OCI-LY7 (cell line): ENCODE data around the gene HTRA2. TPM values are rescaled to one million over a fixed set of nuclear protein-coding genes. Genes with fewer than 3 reads are reported as not detected.
A peak's percentile ranks its signal among the peaks of the same experiment; 100 is the strongest.

Experiments
- BruUV-seq: library from RNA; stranded (reverse); fragments of 400-500 nt; replicated peaks from 2 replicates; lab custom pipeline; 2021; lab: Mats Ljungman, UMichigan
- CTCF ChIA-PET: fragments of 300-600 bp; sonication (Branson Sonifier 250); formaldehyde crosslinking; loops from one replicate; lab custom pipeline; 2022; ENCODE audit warnings: antibody characterized with exemption; ENCODE audit not compliant: unreplicated experiment; lab: Charles Lee
- POLR2A ChIA-PET: fragments of 300-600 bp; sonication (Branson Sonifier 250); formaldehyde crosslinking; loops from one replicate; lab custom pipeline; 2022; ENCODE audit warnings: antibody characterized with exemption; lab: Charles Lee
- DNase-seq: peaks from one replicate; pipeline ENCODE4 v3.0.0-alpha.2; 2015; ENCODE audit warnings: low spot score
- H2AFZ ChIP-seq: fragments of 200-600 bp; sonication (generic), shearing (Covaris generic); 2 replicates; pipeline ENCODE4 v1.6.1; 2014; ENCODE audit warnings: mild to moderate bottlenecking, antibody characterized with exemption, low read length, moderate library complexity
- H3K27ac ChIP-seq: fragments of 200-600 bp; sonication (generic); 2 replicates; pipeline ENCODE4 v1.5.1; 2014; ENCODE audit warnings: mixed run types, low read depth, mild to moderate bottlenecking, moderate library complexity, low read length, inconsistent platforms; ENCODE audit not compliant: poor library complexity, severe bottlenecking
- H3K36me3 ChIP-seq: fragments of 200-600 bp; sonication (generic); 2 replicates; pipeline ENCODE4 v1.6.1; 2014; ENCODE audit warnings: mild to moderate bottlenecking, antibody characterized with exemption, low read length, moderate library complexity, mixed read lengths; ENCODE audit not compliant: insufficient read depth
- H3K4me1 ChIP-seq: fragments of 200-600 bp; sonication (generic); 2 replicates; pipeline ENCODE4 v1.5.1; 2014; ENCODE audit warnings: mild to moderate bottlenecking, low read length; ENCODE audit not compliant: insufficient read depth, poor library complexity, severe bottlenecking
- H3K4me2 ChIP-seq: fragments of 200-600 bp; sonication (generic); 2 replicates; pipeline ENCODE4 v1.6.1; 2014; ENCODE audit warnings: mild to moderate bottlenecking, low read length
- H3K4me3 ChIP-seq: fragments of 200-600 bp; sonication (generic); 2 replicates; pipeline ENCODE4 v1.5.1; 2014; ENCODE audit warnings: mild to moderate bottlenecking, low read depth, low read length; ENCODE audit not compliant: poor library complexity, severe bottlenecking
- H3K79me2 ChIP-seq: fragments of 200-600 bp; sonication (generic); 2 replicates; pipeline ENCODE4 v1.6.1; 2016; ENCODE audit warnings: low read depth, mild to moderate bottlenecking, low read length, moderate library complexity, mixed read lengths; ENCODE audit not compliant: insufficient read depth
- H3K9me2 ChIP-seq: fragments of 200-600 bp; sonication (generic); 2 replicates; pipeline ENCODE4 v1.6.1; 2016; ENCODE audit warnings: mild to moderate bottlenecking, low read length, mixed read lengths; ENCODE audit not compliant: insufficient read depth
- H3K9me3 ChIP-seq: fragments of 200-600 bp; sonication (generic); 2 replicates; pipeline ENCODE4 v1.6.1; 2014; ENCODE audit warnings: mild to moderate bottlenecking, mixed run types, low read length, mixed read lengths
- H4K20me1 ChIP-seq: fragments of 200-600 bp; sonication (generic); 2 replicates; pipeline ENCODE4 v1.6.1; 2014; ENCODE audit warnings: mild to moderate bottlenecking, antibody characterized with exemption, low read length, moderate library complexity, mixed read lengths; ENCODE audit not compliant: insufficient read depth
- EZH2phosphoT487 ChIP-seq: fragments of 200-600 bp; sonication (generic); IDR thresholded peaks from 2 replicates; pipeline ENCODE4 v1.6.1; 2018; ENCODE audit warnings: low read depth, borderline replicate concordance, mild to moderate bottlenecking, mixed run types, antibody characterized with exemption, low read length, moderate library complexity, mixed read lengths
- intact Hi-C: fragments of 100-400 bp; cut with micrococcal nuclease; formaldehyde crosslinking; loops from one replicate; pipeline ENCODE4 v1.10.0; 2022; ENCODE audit not compliant: unreplicated experiment
- total RNA-seq, 2 experiments: library from RNA; depleted of rRNA in 1 of 2; stranded (reverse); fragments of >200 nt in 1 of 2; shearing (Covaris generic) in 1 of 2; gene quantifications; 2 replicates each; pipeline ENCODE4 v1.2.3, GENCODE V29; 2014 to 2022
- TF ChIP-seq, protein P1 (sequence below): fragments of 200-600 bp; sonication (generic); conservative IDR thresholded peaks from 2 replicates; pipeline ENCODE4 v1.5.1; 2014; ENCODE audit warnings: mild to moderate bottlenecking, antibody characterized with exemption, low read length, moderate library complexity, mixed read lengths

HTRA2 gene
- total RNA-seq, 2 experiments from 2014 or later, result 50.7 to 54.8 TPM

DNA sequence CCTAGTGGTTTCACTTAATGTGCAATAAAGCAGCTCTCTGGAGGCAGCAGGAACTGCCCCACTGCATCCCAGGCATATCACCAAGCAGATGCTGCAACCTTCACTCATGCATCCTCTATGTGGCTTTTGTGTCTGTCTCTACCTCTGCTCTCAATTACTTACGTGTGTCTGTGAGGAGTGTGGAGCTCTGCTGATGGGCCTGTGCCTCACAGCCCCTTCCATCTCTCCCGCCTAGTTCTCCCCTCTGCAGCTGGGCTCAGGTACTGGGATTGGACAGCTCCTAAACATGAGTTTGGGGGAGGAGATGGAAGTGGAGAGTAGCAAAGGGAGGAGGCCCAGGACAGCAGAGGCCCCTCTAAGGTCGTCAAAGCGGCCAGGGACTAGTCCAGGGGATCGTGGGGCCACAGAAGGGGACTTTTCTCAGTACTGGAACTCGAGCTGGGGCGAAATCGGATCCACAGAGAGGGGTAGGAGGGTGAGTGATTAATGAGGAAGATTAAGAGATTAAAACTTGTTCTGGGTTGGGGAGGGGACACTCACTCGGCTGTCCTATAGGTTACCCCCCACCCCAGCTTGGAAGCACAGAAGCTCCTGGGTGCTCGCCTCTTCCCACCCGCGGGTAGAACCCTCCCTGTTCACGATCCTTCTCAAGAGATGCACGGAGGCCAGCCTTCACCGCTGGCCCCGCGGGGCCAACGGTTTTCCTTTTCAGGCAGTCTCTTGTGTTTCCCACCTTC lies 28.2 kb upstream of the HTRA2 start:
- no peak for TF ChIP-seq EZH2phosphoT487
- TF ChIP-seq, protein P1, sequence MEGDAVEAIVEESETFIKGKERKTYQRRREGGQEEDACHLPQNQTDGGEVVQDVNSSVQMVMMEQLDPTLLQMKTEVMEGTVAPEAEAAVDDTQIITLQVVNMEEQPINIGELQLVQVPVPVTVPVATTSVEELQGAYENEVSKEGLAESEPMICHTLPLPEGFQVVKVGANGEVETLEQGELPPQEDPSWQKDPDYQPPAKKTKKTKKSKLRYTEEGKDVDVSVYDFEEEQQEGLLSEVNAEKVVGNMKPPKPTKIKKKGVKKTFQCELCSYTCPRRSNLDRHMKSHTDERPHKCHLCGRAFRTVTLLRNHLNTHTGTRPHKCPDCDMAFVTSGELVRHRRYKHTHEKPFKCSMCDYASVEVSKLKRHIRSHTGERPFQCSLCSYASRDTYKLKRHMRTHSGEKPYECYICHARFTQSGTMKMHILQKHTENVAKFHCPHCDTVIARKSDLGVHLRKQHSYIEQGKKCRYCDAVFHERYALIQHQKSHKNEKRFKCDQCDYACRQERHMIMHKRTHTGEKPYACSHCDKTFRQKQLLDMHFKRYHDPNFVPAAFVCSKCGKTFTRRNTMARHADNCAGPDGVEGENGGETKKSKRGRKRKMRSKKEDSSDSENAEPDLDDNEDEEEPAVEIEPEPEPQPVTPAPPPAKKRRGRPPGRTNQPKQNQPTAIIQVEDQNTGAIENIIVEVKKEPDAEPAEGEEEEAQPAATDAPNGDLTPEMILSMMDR, result no peak
- DNase-seq, result no peak
- ChIA-PET CTCF (interaction anchor here (0.5 kb wide), 1 partner anchor 49 kb away, joined by 3 read pairs; no protein-coding TSS in a partner anchor), POLR2A (interaction anchor here (0.6 to 0.7 kb wide), 2 partner anchors 17 to 29 kb away, joined by 3 read pairs; partner anchors contain the start of gene HTRA2)
- no TSS peak for BruUV-seq
- H3K9me3 ChIP-seq, result no peaks in the 10 kb centered on the region
- intact Hi-C loops, result no loop called here
- no peak overlapping the region for H3K4me2 ChIP-seq
- peaks cover 19% of the 10 kb centered on the region for H3K4me1 ChIP-seq
- peaks cover 15% of the 10 kb centered on the region for H3K36me3 ChIP-seq
- no peaks in the 10 kb centered on the region for H4K20me1 ChIP-seq
- peaks cover 1% of the 10 kb centered on the region; the same call in 1 of the 2 replicates for H3K79me2 ChIP-seq
- H3K27ac ChIP-seq, result no peak overlapping the region
- no peak overlapping the region for H2AFZ ChIP-seq
- H3K4me3 ChIP-seq, result no peak overlapping the region
- H3K9me2 ChIP-seq, result no peaks in the 10 kb centered on the region

DNA sequence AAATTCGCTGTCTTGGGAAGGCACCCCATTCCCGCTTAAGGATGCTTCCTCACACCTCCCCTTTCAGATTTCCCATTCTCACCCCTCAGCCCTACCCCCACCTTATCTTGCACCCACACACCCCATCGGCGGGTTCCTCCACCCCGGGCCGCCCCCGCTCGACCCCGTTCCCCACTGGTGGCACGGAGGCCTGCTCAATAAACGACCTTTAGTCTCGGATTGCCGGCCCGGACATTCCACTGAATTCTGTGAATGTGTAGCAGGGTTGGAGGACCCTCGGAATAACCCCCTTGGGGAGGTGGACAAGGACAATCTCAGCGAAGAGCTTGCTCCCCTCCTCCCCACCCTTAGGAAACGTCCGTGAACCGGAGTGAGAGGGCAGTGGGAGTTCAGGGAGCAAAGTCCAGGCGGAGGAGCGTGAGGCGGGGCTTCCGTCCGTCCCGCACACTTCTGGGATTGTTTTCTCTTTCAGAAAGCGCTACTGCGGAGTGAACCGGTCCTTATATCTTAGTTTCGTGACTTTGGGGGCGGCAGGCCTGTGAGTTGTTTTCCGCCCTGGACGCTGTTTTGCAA lies 27.5 kb upstream of the HTRA2 start:
- H3K4me1 ChIP-seq, result peaks cover 23% of the 10 kb centered on the region
- H4K20me1 ChIP-seq, result no peaks in the 10 kb centered on the region
- intact Hi-C loops, result no loop called here
- no peak overlapping the region for H3K4me3 ChIP-seq
- POLR2A ChIA-PET, result no interaction called here
- peak overlapping the region; percentile 45; the same call in 1 of the 2 replicates for H3K4me2 ChIP-seq
- TF ChIP-seq, protein P1, result no peak
- TF ChIP-seq EZH2phosphoT487, result no peak
- peaks cover 5% of the 10 kb centered on the region; the same call in 1 of the 2 replicates for H3K79me2 ChIP-seq
- no peak overlapping the region for H2AFZ ChIP-seq
- no peak for DNase-seq
- BruUV-seq, result no TSS peak
- H3K9me2 ChIP-seq, result no peaks in the 10 kb centered on the region
- CTCF ChIA-PET, result no interaction called here
- no peaks in the 10 kb centered on the region for H3K9me3 ChIP-seq
- peaks cover 15% of the 10 kb centered on the region for H3K36me3 ChIP-seq
- no peak overlapping the region for H3K27ac ChIP-seq
